ENCODE results near the gene WDR75. TPM values are rescaled to one million over a fixed set of nuclear protein-coding genes. Genes with fewer than 3 reads are reported as not detected.

The WDR75 gene
- polyA plus RNA-seq, 3 donors, result 3.9 to 20.7 (median 5.8) TPM

DNA sequence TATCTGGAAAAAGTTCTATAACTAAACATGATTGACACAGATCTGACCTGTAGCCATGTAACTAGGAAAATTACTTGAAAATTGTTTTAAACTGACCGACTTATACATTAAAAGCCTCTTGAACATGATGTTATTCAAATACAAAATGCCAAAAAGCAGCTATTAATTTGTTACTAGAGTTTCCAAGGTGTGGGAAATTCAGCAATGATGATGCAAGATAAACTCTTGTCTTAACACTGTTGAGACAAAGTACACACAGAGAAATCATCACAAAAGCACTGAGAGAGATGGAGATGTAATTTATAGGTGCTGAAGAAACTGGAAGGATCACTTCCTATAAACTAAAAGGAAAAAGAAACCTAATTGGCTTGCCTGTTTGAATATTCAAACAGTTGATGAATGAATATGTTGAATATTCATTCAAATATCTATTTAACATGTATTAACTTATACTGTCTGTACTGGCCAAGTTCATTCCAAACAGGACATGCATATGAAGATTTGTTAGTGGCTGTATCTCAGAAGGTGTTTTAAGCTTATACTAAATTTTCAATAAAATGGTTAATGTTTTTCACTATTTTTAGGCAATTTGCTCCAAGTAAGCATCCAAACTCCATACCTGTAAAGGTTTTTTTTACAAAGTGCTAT is 34.6 kb upstream of the WDR75 start:
- DNase-seq, result no peak
- Histone ChIP-seq H3K9ac (ENCODE audit: insufficient read depth, low read length, poor library complexity, severe bottlenecking) (no peak overlapping the region), H3K27ac (ENCODE audit: low read depth in 1 of 2, low read length in 2 of 2) (no peak overlapping the region), H3K4me1 (ENCODE audit: control insufficient read depth in 1 of 2, insufficient read depth in 2 of 2, low read length in 2 of 2) (no peaks in the 10 kb centered on the region), H3K27me3 (ENCODE audit: control insufficient read depth in 2 of 2, insufficient read depth in 2 of 2, low read length in 2 of 2) (no peaks in the 10 kb centered on the region), H2AFZ (ENCODE audit: insufficient read depth, low read depth, low read length, poor library complexity, severe bottlenecking) (no peak overlapping the region), H4K20me1 (ENCODE audit: insufficient read depth, low read length) (no peaks in the 10 kb centered on the region), H3K4me3 (replicated peaks in 1 of 3; ENCODE audit: low read depth in 2 of 3, low read length in 3 of 3) (no peak overlapping the region), H3K79me2 (ENCODE audit: insufficient read depth, low read length) (no peaks in the 10 kb centered on the region), H3K9me3 (replicated peaks in 1 of 2; ENCODE audit: control insufficient read depth in 1 of 2, insufficient read depth in 1 of 2, low read length in 2 of 2) (no peaks in the 10 kb centered on the region), H3K4me2 (replicated peaks; ENCODE audit: extremely low read depth, low read length, poor library complexity, severe bottlenecking) (no peak overlapping the region), H3K36me3 (replicated peaks in 1 of 2; ENCODE audit: control insufficient read depth in 1 of 2, insufficient read depth in 2 of 2, low read length in 2 of 2) (no peaks in the 10 kb centered on the region)
- whole genome bisulfite sequencing (ENCODE audit: insufficient coverage), result no CpG with 5 or more reads among the region's 1 CpG
- H3K4me1 Mint-ChIP-seq, result peaks cover 4% of the 10 kb centered on the region
- no peak overlapping the region for H3K27ac Mint-ChIP-seq
- H3K4me3 Mint-ChIP-seq, result no peak overlapping the region
- TF ChIP-seq, protein P1, sequence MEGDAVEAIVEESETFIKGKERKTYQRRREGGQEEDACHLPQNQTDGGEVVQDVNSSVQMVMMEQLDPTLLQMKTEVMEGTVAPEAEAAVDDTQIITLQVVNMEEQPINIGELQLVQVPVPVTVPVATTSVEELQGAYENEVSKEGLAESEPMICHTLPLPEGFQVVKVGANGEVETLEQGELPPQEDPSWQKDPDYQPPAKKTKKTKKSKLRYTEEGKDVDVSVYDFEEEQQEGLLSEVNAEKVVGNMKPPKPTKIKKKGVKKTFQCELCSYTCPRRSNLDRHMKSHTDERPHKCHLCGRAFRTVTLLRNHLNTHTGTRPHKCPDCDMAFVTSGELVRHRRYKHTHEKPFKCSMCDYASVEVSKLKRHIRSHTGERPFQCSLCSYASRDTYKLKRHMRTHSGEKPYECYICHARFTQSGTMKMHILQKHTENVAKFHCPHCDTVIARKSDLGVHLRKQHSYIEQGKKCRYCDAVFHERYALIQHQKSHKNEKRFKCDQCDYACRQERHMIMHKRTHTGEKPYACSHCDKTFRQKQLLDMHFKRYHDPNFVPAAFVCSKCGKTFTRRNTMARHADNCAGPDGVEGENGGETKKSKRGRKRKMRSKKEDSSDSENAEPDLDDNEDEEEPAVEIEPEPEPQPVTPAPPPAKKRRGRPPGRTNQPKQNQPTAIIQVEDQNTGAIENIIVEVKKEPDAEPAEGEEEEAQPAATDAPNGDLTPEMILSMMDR (IDR thresholded peaks at IDR 0.05), result no peak
- H3K9me3 Mint-ChIP-seq, result no peaks in the 10 kb centered on the region
- H3K27me3 Mint-ChIP-seq (ENCODE audit: low read depth in 3 of 3), result peaks cover 0 to 1% (median 0%) of the 10 kb centered on the region in 3 donors
- no peaks in the 10 kb centered on the region for H3K36me3 Mint-ChIP-seq
- intact Hi-C loops (cut with micrococcal nuclease), result no loop called here

DNA sequence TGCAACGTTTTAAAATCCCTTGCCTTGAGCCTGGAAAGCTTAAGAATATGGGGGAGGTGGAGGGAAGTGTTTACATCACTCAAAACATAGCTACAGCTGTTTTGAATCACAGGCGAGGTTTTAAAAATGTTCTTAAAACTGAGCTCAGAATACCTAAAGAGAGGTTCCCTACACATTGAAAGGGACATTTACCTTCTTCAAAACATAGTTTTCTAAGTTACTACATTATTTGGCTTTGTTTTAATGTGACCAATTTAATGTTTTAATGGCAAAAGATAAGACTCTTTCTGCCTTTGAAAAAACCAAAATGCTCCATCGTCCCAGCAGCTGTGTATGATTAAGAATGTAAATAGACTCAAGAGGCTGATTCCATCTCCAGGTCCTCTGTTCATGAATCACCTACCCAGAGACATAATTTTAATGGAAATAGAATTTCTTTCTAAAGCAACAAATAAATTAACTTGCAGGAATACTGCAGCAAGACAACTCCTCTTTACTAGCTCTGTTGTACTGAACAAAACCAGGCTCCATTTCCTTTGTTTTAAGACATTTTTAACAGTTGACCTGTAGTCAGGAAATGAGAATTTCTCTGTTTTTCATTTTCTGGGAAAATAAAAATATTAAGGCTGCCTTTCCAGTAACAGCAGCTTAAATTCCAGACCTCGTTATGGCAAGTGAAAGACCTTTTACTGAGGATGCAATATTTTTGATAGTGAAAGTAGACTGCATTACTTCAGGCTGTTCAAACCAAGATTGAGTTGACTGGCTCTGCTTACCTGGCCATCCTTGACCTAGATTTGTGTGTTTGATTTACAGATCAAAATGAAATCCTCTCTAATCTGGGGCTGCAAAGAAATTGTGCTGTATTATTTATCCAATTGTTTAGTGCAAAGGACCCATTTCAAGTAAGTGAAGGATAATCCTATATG is 33.7 kb upstream of the WDR75 start:
- intact Hi-C loops (cut with micrococcal nuclease), result no loop called here
- Histone ChIP-seq H3K27ac (ENCODE audit: low read depth in 1 of 2, low read length in 2 of 2) (no peak overlapping the region), H3K9me3 (replicated peaks in 1 of 2; ENCODE audit: control insufficient read depth in 1 of 2, insufficient read depth in 1 of 2, low read length in 2 of 2) (no peaks in the 10 kb centered on the region), H3K79me2 (ENCODE audit: insufficient read depth, low read length) (no peaks in the 10 kb centered on the region), H3K36me3 (replicated peaks in 1 of 2; ENCODE audit: control insufficient read depth in 1 of 2, insufficient read depth in 2 of 2, low read length in 2 of 2) (no peaks in the 10 kb centered on the region), H2AFZ (ENCODE audit: insufficient read depth, low read depth, low read length, poor library complexity, severe bottlenecking) (no peak overlapping the region), H3K27me3 (ENCODE audit: control insufficient read depth in 2 of 2, insufficient read depth in 2 of 2, low read length in 2 of 2) (no peaks in the 10 kb centered on the region), H3K4me2 (replicated peaks; ENCODE audit: extremely low read depth, low read length, poor library complexity, severe bottlenecking) (no peak overlapping the region), H3K4me1 (ENCODE audit: control insufficient read depth in 1 of 2, insufficient read depth in 2 of 2, low read length in 2 of 2) (no peaks in the 10 kb centered on the region), H3K4me3 (replicated peaks in 1 of 3; ENCODE audit: low read depth in 2 of 3, low read length in 3 of 3) (no peak overlapping the region), H4K20me1 (ENCODE audit: insufficient read depth, low read length) (no peaks in the 10 kb centered on the region), H3K9ac (ENCODE audit: insufficient read depth, low read length, poor library complexity, severe bottlenecking) (no peak overlapping the region)
- Mint-ChIP-seq H3K4me1 (peaks cover 4% of the 10 kb centered on the region), H3K36me3 (no peaks in the 10 kb centered on the region), H3K27ac (no peak overlapping the region), H3K4me3 (no peak overlapping the region), H3K9me3 (no peaks in the 10 kb centered on the region), H3K27me3 (ENCODE audit: low read depth in 3 of 3) (peaks cover 0 to 1% (median 0%) of the 10 kb centered on the region in 3 donors)
- no peak for DNase-seq
- TF ChIP-seq, protein P1 (IDR thresholded peaks at IDR 0.05), result no peak
- WGBS (ENCODE audit: insufficient coverage), result 38% methylated on average over 1 of the region's 4 CpGs

Data from CD14-positive monocyte (primary cell).